HG02588 (cell line): ENCODE measurements around the gene ZNG1E.
"Not testable (repeated sequence)": the region's sequence is repeated elsewhere in the genome, so short reads cannot be mapped to it uniquely, and the experiment has no call there.

ENCODE experiments used
- ATAC-seq: cut with Tn5 transposase; IDR thresholded peaks from one replicate; pipeline ENCODE4 v1.9.1; 2021; ENCODE audit warnings: mild to moderate bottlenecking, moderate library complexity; ENCODE audit not compliant: unreplicated experiment

Gene ZNG1E

GRCh38 chr9:65675589-65676021, at the start of gene ZNG1E:
Gene ZNG1E (plus strand): TSS chr9:65675928. CDS start chr9:65675977, 49 bp downstream.
- ATAC-seq: not testable (repeated sequence)

- ATAC-seq: not testable (repeated sequence)
Observed at GRCh38 chr9:65673579-65673978, 2.1 kb upstream of the ZNG1E start.

- not testable (repeated sequence) for ATAC-seq
Observed at GRCh38 chr9:65675018-65675417, 710 bp upstream of the ZNG1E start.

- ATAC-seq: not testable (repeated sequence)
Observed at GRCh38 chr9:65676389-65676788, 661 bp downstream of the ZNG1E start.

- ATAC-seq: not testable (repeated sequence)
Observed at GRCh38 chr9:65678533-65678932, 2.8 kb downstream of the ZNG1E start.

- ATAC-seq: not testable (repeated sequence)
Observed at GRCh38 chr9:65703550-65703949, 27.8 kb downstream of the ZNG1E start.

- ATAC-seq: not testable (repeated sequence)
Observed at GRCh38 chr9:65714445-65714844, 38.7 kb downstream of the ZNG1E start.

GRCh38 chr9:65737096-65737564, 61.4 kb downstream of the ZNG1E start, which contains the start of gene FOXD4L4:
Gene FOXD4L4 (plus strand): TSS chr9:65737146. CDS start chr9:65737146, 0 bp downstream.
- ATAC-seq: not testable (repeated sequence)

GRCh38 chr9:65738133-65738532, 62.4 kb downstream of the ZNG1E start:
- ATAC-seq: not testable (repeated sequence)
